ENCODE data around the gene SUSD6. TPM values are rescaled to one million over a fixed set of nuclear protein-coding genes. Genes with fewer than 3 reads are reported as not detected.

SUSD6 gene
- total RNA-seq, 1 donor from 2014 or later = 49.0 TPM

GRCh38 chr14:69613312-69614073 is 2.1 kb downstream of the SUSD6 start:
- TF ChIP-seq CTCF (IDR thresholded peaks at IDR 0.05; ENCODE audit: insufficient read depth, low read length, poor library complexity, severe bottlenecking) = no peak
- no peak for DNase-seq (ENCODE audit: low read depth)
- Histone ChIP-seq H3K36me3 (ENCODE audit: control insufficient read depth, insufficient read depth, low read length) (no peaks in the 10 kb centered on the region), H3K4me3 (ENCODE audit: low read depth, low read length) (peak overlapping the region; percentile 84), H3K27me3 (ENCODE audit: control insufficient read depth, insufficient read depth, low read length) (no peaks in the 10 kb centered on the region)

GRCh38 chr14:69614592-69614991 is 3.2 kb downstream of the SUSD6 start:
- no peak for TF ChIP-seq CTCF (IDR thresholded peaks at IDR 0.05; ENCODE audit: insufficient read depth, low read length, poor library complexity, severe bottlenecking)
- Histone ChIP-seq H3K4me3 (ENCODE audit: low read depth, low read length) (no peak overlapping the region), H3K27me3 (ENCODE audit: control insufficient read depth, insufficient read depth, low read length) (no peaks in the 10 kb centered on the region), H3K36me3 (ENCODE audit: control insufficient read depth, insufficient read depth, low read length) (no peaks in the 10 kb centered on the region)
- no peak for DNase-seq (ENCODE audit: low read depth)

- no peak for DNase-seq (ENCODE audit: low read depth)
- Histone ChIP-seq H3K4me3 (ENCODE audit: low read depth, low read length) (no peak overlapping the region), H3K27me3 (ENCODE audit: control insufficient read depth, insufficient read depth, low read length) (no peaks in the 10 kb centered on the region), H3K36me3 (ENCODE audit: control insufficient read depth, insufficient read depth, low read length) (no peaks in the 10 kb centered on the region)
- no peak for TF ChIP-seq CTCF (IDR thresholded peaks at IDR 0.05; ENCODE audit: insufficient read depth, low read length, poor library complexity, severe bottlenecking)
Observed at GRCh38 chr14:69615121-69615495, 3.7 kb downstream of the SUSD6 start.

- Histone ChIP-seq H3K36me3 (ENCODE audit: control insufficient read depth, insufficient read depth, low read length) (no peaks in the 10 kb centered on the region), H3K27me3 (ENCODE audit: control insufficient read depth, insufficient read depth, low read length) (no peaks in the 10 kb centered on the region), H3K4me3 (ENCODE audit: low read depth, low read length) (no peak overlapping the region)
- no peak for TF ChIP-seq CTCF (IDR thresholded peaks at IDR 0.05; ENCODE audit: insufficient read depth, low read length, poor library complexity, severe bottlenecking)
- DNase-seq (ENCODE audit: low read depth) = no peak
Observed at GRCh38 chr14:69615496-69616407, 4.4 kb downstream of the SUSD6 start.

- no peak for DNase-seq (ENCODE audit: low read depth)
- Histone ChIP-seq H3K4me3 (ENCODE audit: low read depth, low read length) (no peak overlapping the region), H3K36me3 (ENCODE audit: control insufficient read depth, insufficient read depth, low read length) (no peaks in the 10 kb centered on the region), H3K27me3 (ENCODE audit: control insufficient read depth, insufficient read depth, low read length) (no peaks in the 10 kb centered on the region)
- TF ChIP-seq CTCF (IDR thresholded peaks at IDR 0.05; ENCODE audit: insufficient read depth, low read length, poor library complexity, severe bottlenecking) = no peak
Observed at GRCh38 chr14:69616408-69616773, 5.0 kb downstream of the SUSD6 start.
